GM10266 (cell line): Measurements from ENCODE around the gene CLPTM1L.

Experiments
- DNase-seq: peaks from one replicate; pipeline ENCODE4 v3.0.0; 2012; ENCODE audit errors: extremely low spot score
- TF ChIP-seq, protein P1 (sequence below): IDR thresholded peaks from 2 replicates; pipeline ENCODE4 v1.5.1; 2012; ENCODE audit warnings: mild to moderate bottlenecking, low read depth; ENCODE audit not compliant: control insufficient read depth, insufficient read depth; ENCODE audit errors: missing control alignments

The CLPTM1L gene

DNA sequence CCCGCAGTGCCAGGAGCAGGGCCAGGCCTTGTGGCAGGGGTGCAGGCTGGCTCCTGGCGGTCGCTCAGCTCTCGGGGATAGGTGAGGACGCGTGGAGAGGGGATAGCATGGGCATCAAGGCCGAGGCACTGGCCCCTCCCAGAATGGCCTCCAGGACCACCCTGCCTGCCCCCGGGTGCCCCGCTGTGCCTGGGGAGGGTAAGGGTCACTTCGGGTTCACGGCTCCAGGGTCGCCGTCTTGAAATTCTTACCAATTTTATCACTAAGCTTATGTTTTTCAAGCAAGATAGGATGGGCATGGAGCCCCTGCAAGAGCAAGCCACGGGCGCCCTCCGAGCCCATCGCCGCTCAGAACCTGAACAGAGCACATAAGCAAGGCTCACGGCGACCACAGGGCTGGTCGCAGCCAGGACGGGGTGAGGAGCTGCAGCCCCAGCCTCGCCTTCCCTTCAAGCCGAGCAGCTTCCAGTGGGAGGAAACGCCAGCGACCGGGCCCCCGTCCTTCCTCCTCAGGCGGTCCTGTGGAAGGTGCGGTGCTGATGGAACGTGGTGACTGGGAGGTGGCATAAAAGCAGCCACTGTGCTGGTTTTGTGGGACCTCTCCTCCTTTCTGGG is 14.2 kb upstream of the CLPTM1L start:
- TF ChIP-seq, protein P1, sequence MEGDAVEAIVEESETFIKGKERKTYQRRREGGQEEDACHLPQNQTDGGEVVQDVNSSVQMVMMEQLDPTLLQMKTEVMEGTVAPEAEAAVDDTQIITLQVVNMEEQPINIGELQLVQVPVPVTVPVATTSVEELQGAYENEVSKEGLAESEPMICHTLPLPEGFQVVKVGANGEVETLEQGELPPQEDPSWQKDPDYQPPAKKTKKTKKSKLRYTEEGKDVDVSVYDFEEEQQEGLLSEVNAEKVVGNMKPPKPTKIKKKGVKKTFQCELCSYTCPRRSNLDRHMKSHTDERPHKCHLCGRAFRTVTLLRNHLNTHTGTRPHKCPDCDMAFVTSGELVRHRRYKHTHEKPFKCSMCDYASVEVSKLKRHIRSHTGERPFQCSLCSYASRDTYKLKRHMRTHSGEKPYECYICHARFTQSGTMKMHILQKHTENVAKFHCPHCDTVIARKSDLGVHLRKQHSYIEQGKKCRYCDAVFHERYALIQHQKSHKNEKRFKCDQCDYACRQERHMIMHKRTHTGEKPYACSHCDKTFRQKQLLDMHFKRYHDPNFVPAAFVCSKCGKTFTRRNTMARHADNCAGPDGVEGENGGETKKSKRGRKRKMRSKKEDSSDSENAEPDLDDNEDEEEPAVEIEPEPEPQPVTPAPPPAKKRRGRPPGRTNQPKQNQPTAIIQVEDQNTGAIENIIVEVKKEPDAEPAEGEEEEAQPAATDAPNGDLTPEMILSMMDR = no peak
- no peak for DNase-seq

DNA sequence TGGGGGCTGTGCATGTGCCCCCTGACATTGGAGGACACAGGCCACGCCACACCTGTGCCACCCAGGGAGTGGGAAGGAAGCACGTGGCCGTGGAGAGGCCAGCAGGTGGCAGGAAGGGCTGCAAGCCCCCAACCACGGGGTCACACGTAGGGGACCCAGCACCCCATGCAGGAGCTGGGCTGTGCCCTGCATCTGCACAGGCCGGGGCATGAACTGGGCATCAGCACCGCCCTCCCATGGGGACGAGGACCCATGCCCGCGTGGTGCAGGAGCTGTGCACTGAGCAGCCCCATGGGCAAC is 13.8 kb upstream of the CLPTM1L start:
- no peak for DNase-seq
- TF ChIP-seq, protein P1 = no peak

DNA sequence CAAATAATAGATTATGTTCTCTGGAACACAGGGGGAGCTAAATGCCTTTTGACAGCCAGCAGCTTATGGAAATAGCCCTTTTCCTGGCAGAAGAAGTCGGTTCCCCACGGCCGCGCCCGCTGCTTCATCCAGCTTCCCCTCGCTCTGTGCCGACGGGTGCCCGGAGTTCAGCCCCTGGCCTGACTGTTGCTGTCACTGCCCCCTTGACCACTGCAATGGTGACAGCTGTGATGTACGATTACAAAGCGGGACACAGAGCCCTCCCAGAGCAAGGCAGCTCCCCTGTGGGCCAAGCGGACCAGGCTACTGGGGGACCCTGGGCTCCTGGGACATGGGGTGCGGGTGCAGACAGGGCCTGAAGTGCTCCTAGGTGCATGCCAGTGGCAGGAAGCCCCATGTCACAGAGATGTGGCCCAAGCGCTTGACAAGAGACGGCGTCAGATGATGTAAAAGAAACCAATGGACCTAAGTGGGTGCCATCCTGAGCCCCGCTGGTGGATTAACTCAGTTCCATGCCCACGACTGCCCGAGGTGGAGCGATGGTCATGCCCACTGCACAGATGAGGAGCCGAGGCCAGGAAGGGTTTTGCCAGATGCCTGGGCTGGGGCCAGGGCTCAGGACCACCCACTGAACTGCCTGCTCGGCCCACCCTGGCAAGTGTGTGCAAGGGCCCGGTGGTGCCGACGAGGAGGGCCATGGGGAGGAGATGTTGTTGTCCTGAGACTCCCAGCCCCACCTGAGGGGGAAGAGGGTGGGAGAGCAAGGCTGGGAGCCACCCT is 13.2 kb upstream of the CLPTM1L start:
- TF ChIP-seq, protein P1 = no peak

GRCh38 chr5:1356873-1357787 is 12.2 kb upstream of the CLPTM1L start:
- DNase-seq = no peak
- TF ChIP-seq, protein P1 = no peak

More for the DNA sequence above, 13.2 kb upstream of the CLPTM1L start:
- DNase-seq = no peak

- no peak for DNase-seq
- TF ChIP-seq, protein P1 = no peak
These were observed 9.7 kb upstream of the CLPTM1L start for GRCh38 chr5:1354576-1354975.

GRCh38 chr5:1352231-1353219 is 7.6 kb upstream of the CLPTM1L start:
- no peak for DNase-seq
- TF ChIP-seq, protein P1 = no peak
